Measurements from ENCODE around the gene ATP9A. TPM values are rescaled to one million over a fixed set of nuclear protein-coding genes. Genes with fewer than 3 reads are reported as not detected.
A peak's percentile ranks its signal among the peaks of the same experiment; 100 is the strongest.

The ATP9A gene
- total RNA-seq, 1 experiment from 2014 or later: 12.1 TPM

DNA sequence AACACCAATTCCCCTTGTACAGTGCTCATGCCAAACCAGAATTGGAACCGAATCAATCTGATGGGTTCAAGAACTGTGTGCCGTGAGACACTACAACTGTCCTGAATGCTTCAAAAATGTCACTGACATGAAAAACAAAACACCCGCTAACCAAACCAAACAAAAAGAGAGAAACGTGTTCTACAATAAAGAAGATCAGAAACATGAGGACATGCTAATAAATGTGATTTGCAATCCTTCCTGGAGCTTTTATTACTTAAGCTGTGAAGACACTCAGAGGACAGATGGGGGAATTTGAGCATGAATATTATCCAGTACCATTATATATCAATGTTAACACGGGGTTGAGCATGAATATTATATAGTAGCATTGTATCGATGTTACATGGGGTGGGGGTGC, 153.5 kb downstream of the ATP9A start:
- Histone ChIP-seq H2BK15ac (ENCODE audit: low read depth, low read length) (no peak overlapping the region), H2BK12ac (ENCODE audit: insufficient read length, low read depth, low read length) (peak overlapping the region; percentile 62), H2AK5ac (ENCODE audit: insufficient read length, low read length) (no peak overlapping the region), H3K23ac (ENCODE audit: insufficient read length, low read depth, low read length) (no peak overlapping the region), H3K9me3 (ENCODE audit: control insufficient read depth, low read depth, low read length) (no peaks in the 10 kb centered on the region), H4K91ac (ENCODE audit: insufficient read length, low read depth, low read length) (no peak overlapping the region), H3K18ac (ENCODE audit: insufficient read length, low read depth, low read length) (no peak overlapping the region), H3K79me1 (ENCODE audit: insufficient read depth, low read depth, low read length, poor library complexity, severe bottlenecking) (no peaks in the 10 kb centered on the region), H2BK20ac (ENCODE audit: low read depth, low read length, poor library complexity, severe bottlenecking) (no peak overlapping the region), H3K56ac (ENCODE audit: insufficient read length, low read depth, low read length) (no peak overlapping the region), H2AFZ (ENCODE audit: low read length) (no peak overlapping the region), H3K4ac (ENCODE audit: low read depth, low read length) (no peak overlapping the region), H3K9ac (ENCODE audit: extremely low read depth, insufficient read length, low read length) (no peak overlapping the region), H3K23me2 (ENCODE audit: insufficient read length, low read depth, low read length, poor library complexity, severe bottlenecking) (peaks cover 3% of the 10 kb centered on the region), H3K27me3 (ENCODE audit: insufficient read depth, low read length) (no peaks in the 10 kb centered on the region), H4K8ac (replicated peaks; ENCODE audit: insufficient read length, low read depth, low read length) (no peak overlapping the region), H2BK120ac (ENCODE audit: low read depth, low read length, poor library complexity, severe bottlenecking) (no peak overlapping the region), H3K79me2 (ENCODE audit: insufficient read depth, low read length) (no peaks in the 10 kb centered on the region), H3T11ph (ENCODE audit: low read length) (no peak overlapping the region), H2BK5ac (ENCODE audit: insufficient read length, low read length) (no peak overlapping the region), H3K27ac (ENCODE audit: insufficient read length, low read depth, low read length) (no peak overlapping the region), H3K4me1 (ENCODE audit: insufficient read depth, low read length) (no peaks in the 10 kb centered on the region), H3K14ac (ENCODE audit: insufficient read depth, low read length) (no peak overlapping the region), H4K20me1 (ENCODE audit: control insufficient read depth, insufficient read depth, insufficient read length) (no peaks in the 10 kb centered on the region), H4K5ac (ENCODE audit: insufficient read length, low read depth, low read length) (no peak overlapping the region), H3K4me2 (ENCODE audit: insufficient read depth, insufficient read length, low read length) (no peak overlapping the region)
- H3K27me3 Mint-ChIP-seq (ENCODE audit: low read depth): no peaks in the 10 kb centered on the region
- H3K36me3 Mint-ChIP-seq (ENCODE audit: insufficient read depth in 1 of 3, low read depth in 3 of 3): peaks cover 0 to 6% (median 0%) of the 10 kb centered on the region in 3 experiments; a peak in 2 of 7 replicates
- H3K4me1 Mint-ChIP-seq: no peaks in the 10 kb centered on the region
- TF ChIP-seq, protein P1, sequence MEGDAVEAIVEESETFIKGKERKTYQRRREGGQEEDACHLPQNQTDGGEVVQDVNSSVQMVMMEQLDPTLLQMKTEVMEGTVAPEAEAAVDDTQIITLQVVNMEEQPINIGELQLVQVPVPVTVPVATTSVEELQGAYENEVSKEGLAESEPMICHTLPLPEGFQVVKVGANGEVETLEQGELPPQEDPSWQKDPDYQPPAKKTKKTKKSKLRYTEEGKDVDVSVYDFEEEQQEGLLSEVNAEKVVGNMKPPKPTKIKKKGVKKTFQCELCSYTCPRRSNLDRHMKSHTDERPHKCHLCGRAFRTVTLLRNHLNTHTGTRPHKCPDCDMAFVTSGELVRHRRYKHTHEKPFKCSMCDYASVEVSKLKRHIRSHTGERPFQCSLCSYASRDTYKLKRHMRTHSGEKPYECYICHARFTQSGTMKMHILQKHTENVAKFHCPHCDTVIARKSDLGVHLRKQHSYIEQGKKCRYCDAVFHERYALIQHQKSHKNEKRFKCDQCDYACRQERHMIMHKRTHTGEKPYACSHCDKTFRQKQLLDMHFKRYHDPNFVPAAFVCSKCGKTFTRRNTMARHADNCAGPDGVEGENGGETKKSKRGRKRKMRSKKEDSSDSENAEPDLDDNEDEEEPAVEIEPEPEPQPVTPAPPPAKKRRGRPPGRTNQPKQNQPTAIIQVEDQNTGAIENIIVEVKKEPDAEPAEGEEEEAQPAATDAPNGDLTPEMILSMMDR (conservative IDR thresholded peaks at IDR 0.05): no peak
- DNase-seq: no peak
- no peak overlapping the region for H3K4me3 Mint-ChIP-seq
- no peaks in the 10 kb centered on the region for H3K9me3 Mint-ChIP-seq
- no CpG with 5 or more reads among the region's 6 CpGs for WGBS (ENCODE audit: extremely low coverage, insufficient read length, low lambda C conversion rate)
- no peak overlapping the region for H3K27ac Mint-ChIP-seq

All from H9 (cell line).